HCT116 (cell line): Measurements from ENCODE around the gene AIFM2. TPM values are rescaled to one million over a fixed set of nuclear protein-coding genes. Genes with fewer than 3 reads are reported as not detected.
A peak's percentile ranks its signal among the peaks of the same experiment; 100 is the strongest.

Experiments used
- ATAC-seq: fragments of 200-7000 bp; cut with Tn5 transposase; 2 replicates; pipeline ENCODE4 v1.9.1; 2020; ENCODE audit warnings: mild to moderate bottlenecking, moderate library complexity
- BruUV-seq: library from RNA; stranded (reverse); fragments of 400-500 nt; replicated peaks from 2 replicates; lab custom pipeline; 2021; lab: Mats Ljungman, UMichigan
- CTCF ChIA-PET: fragments of 300-600 bp; sonication (Branson Sonifier 250); formaldehyde crosslinking; loops from one replicate; lab custom pipeline; 2021; ENCODE audit warnings: antibody characterized with exemption; lab: Charles Lee
- POLR2A ChIA-PET: fragments of 300-600, 350-600 bp; sonication (Branson Sonifier 250); formaldehyde crosslinking; loops from one replicate; lab custom pipeline; 2021; ENCODE audit warnings: antibody characterized with exemption; lab: Charles Lee
- RAD21 ChIA-PET, 2 experiments: fragments of 300-600 bp; sonication (Branson Sonifier 250); formaldehyde crosslinking; loops; one replicate each; lab custom pipeline; 2023; ENCODE audit warnings: low total read pairs in 2 of 2; ENCODE audit not compliant: uncharacterized antibody in 2 of 2, unreplicated experiment in 2 of 2, low non-redundant PET in 1 of 2; lab: Charles Lee
- DNase-seq: peaks from one replicate; pipeline ENCODE4 v3.0.0-alpha.2; 2010; ENCODE audit warnings: low read depth, low spot score
- H2AFZ ChIP-seq: fragments of 200-600 bp; shearing (Covaris generic), sonication (generic); 2 replicates; pipeline ENCODE4 v1.6.1; 2017; ENCODE audit warnings: low read depth, mixed run types, mixed read lengths, antibody characterized with exemption, low read length; ENCODE audit not compliant: poor library complexity, severe bottlenecking
- H3K27ac ChIP-seq: 2 replicates; pipeline ENCODE4 v1.5.1; 2012; ENCODE audit warnings: low read depth, low read length
- H3K27me3 ChIP-seq: fragments of 200-600 bp; sonication (generic); 2 replicates; pipeline ENCODE4 v1.6.1; 2016; ENCODE audit warnings: mixed run types, low read length, mixed read lengths; ENCODE audit not compliant: insufficient read depth
- H3K36me3 ChIP-seq, 2 experiments: fragments of 200-500 bp in 1 of 2; fragments of 200-600 bp in 1 of 2; sonication (Bioruptor generic) in 1 of 2; sonication (generic) in 1 of 2; 2 replicates each; pipeline versions ENCODE4 v1.5.1 to v1.6.1; 2014 to 2016; ENCODE audit warnings: low read length in 2 of 2, inconsistent platforms in 1 of 2, mixed read lengths in 1 of 2, mixed run types in 1 of 2; ENCODE audit not compliant: insufficient read depth in 2 of 2, control insufficient read depth in 1 of 2
- H3K4me1 ChIP-seq, 2 experiments: fragments of 200-600 bp in 1 of 2; sonication (generic) in 1 of 2; 2 replicates each; pipeline versions ENCODE4 v1.5.1 to v1.6.1; 2012 to 2017; ENCODE audit warnings: low read length in 2 of 2, inconsistent platforms in 1 of 2, mild to moderate bottlenecking in 1 of 2, mixed read lengths in 1 of 2, mixed run types in 1 of 2, moderate library complexity in 1 of 2; ENCODE audit not compliant: insufficient read depth in 2 of 2, control insufficient read depth in 1 of 2
- H3K4me2 ChIP-seq: fragments of 200-600 bp; sonication (generic); 2 replicates; pipeline ENCODE4 v1.6.1; 2017; ENCODE audit warnings: mixed run types, low read length, mixed read lengths
- H3K4me3 ChIP-seq, 2 experiments: fragments of 200-600 bp in 1 of 2; sonication (generic) in 1 of 2; replicated peaks in 1 of 2; 2 replicates each; pipeline ENCODE4 v1.5.1; 2011 to 2016; ENCODE audit warnings: low read length in 2 of 2, control low read depth in 1 of 2, low read depth in 1 of 2, mild to moderate bottlenecking in 1 of 2, mixed read lengths in 1 of 2, mixed run types in 1 of 2
- H3K79me2 ChIP-seq: fragments of 200-600 bp; sonication (generic); 2 replicates; pipeline ENCODE4 v1.6.1; 2017; ENCODE audit warnings: mild to moderate bottlenecking, mixed run types, low read length, moderate library complexity, mixed read lengths; ENCODE audit not compliant: insufficient read depth
- H3K9ac ChIP-seq: fragments of 200-600 bp; sonication (generic); 2 replicates; pipeline ENCODE4 v1.6.1; 2016; ENCODE audit warnings: low read length, mixed read lengths
- H3K9me2 ChIP-seq: fragments of 200-600 bp; sonication (generic), shearing (Covaris generic); 2 replicates; pipeline ENCODE4 v1.6.1; 2017; ENCODE audit warnings: mixed run types, mild to moderate bottlenecking, moderate library complexity; ENCODE audit not compliant: insufficient read depth
- H3K9me3 ChIP-seq, 2 experiments: fragments of 200-500 bp in 1 of 2; fragments of 200-600 bp in 1 of 2; sonication (Bioruptor generic) in 1 of 2; sonication (generic) in 1 of 2; 2 replicates each; pipeline ENCODE4 v1.6.1; 2014 to 2017; ENCODE audit warnings: low read length in 2 of 2, mixed read lengths in 2 of 2, inconsistent platforms in 1 of 2, low read depth in 1 of 2, mild to moderate bottlenecking in 1 of 2, mixed run types in 1 of 2, moderate library complexity in 1 of 2; ENCODE audit not compliant: control insufficient read depth in 1 of 2, insufficient read depth in 1 of 2
- H4K20me1 ChIP-seq: fragments of 200-600 bp; sonication (generic), shearing (Covaris generic); 2 replicates; pipeline ENCODE4 v1.6.1; 2017; ENCODE audit warnings: mixed run types, mild to moderate bottlenecking, moderate library complexity; ENCODE audit not compliant: insufficient read depth
- CEBPB ChIP-seq: IDR thresholded peaks from 2 replicates; pipeline ENCODE4 v1.6.1; 2012; ENCODE audit warnings: low read depth
- ELF1 ChIP-seq: IDR thresholded peaks from 2 replicates; pipeline ENCODE4 v1.6.1; 2012; ENCODE audit warnings: low read depth, borderline replicate concordance
- POLR2A ChIP-seq: IDR thresholded peaks from 2 replicates; pipeline ENCODE4 v1.7.0; 2011; ENCODE audit warnings: borderline replicate concordance; ENCODE audit not compliant: insufficient read depth, insufficient read length; ENCODE audit errors: extremely low read depth
- POLR2AphosphoS5 ChIP-seq: IDR thresholded peaks from 2 replicates; pipeline ENCODE4 v1.6.1; 2011; ENCODE audit warnings: mild to moderate bottlenecking, low read depth, low read length, moderate library complexity
- SRF ChIP-seq: IDR thresholded peaks from 2 replicates; pipeline ENCODE4 v1.6.1; 2012; ENCODE audit warnings: low read depth
- TCF7L2 ChIP-seq: IDR thresholded peaks from 2 replicates; pipeline ENCODE4 v1.7.0; 2011; ENCODE audit warnings: borderline replicate concordance, inconsistent platforms; ENCODE audit not compliant: insufficient read depth, insufficient read length; ENCODE audit errors: extremely low read depth
- intact Hi-C: fragments of 100-400 bp; cut with micrococcal nuclease; formaldehyde crosslinking; loops from 2 replicates; pipeline ENCODE4 v1.10.0; 2022
- total RNA-seq: library from RNA; stranded (reverse); gene quantifications from one replicate; pipeline ENCODE4 v1.2.1, GENCODE V29; 2021; ENCODE audit not compliant: unreplicated experiment
- TF ChIP-seq, protein P1 (sequence below): IDR thresholded peaks from 2 replicates; pipeline ENCODE4 v1.6.1; 2012; ENCODE audit warnings: low read depth
- TF ChIP-seq, protein P2 (sequence below), 3 experiments: fragments of 200-600 bp in 1 of 3; sonication (generic) in 1 of 3; IDR thresholded peaks in 2 of 3; conservative IDR thresholded peaks in 1 of 3; 2 replicates each; pipeline ENCODE4 v1.5.1; 2012 to 2017; ENCODE audit warnings: low read depth in 2 of 3, low read length in 2 of 3, antibody characterized with exemption in 1 of 3, borderline replicate concordance in 1 of 3, control low read depth in 1 of 3, mild to moderate bottlenecking in 1 of 3, mixed read lengths in 1 of 3, mixed run types in 1 of 3, moderate library complexity in 1 of 3; ENCODE audit not compliant: insufficient read depth in 1 of 3
- TF ChIP-seq, protein P3 (sequence below): IDR thresholded peaks from 2 replicates; pipeline ENCODE4 v1.6.1; 2012

AIFM2 gene
- total RNA-seq, 1 experiment from 2014 or later: 20.0 TPM

GRCh38 chr10:70145166-70145665, 12.6 kb upstream of the AIFM2 start:
- Histone ChIP-seq H2AFZ (no peak overlapping the region), H3K27me3 (no peaks in the 10 kb centered on the region), H3K9me3 (no peaks in the 10 kb centered on the region), H3K36me3 (peaks cover 1 to 2% of the 10 kb centered on the region in 2 experiments; a peak in 2 of 4 replicates), H3K27ac (peak overlapping the region; percentile 86), H3K4me3 (peak overlapping the region; percentile 74 to 81), H4K20me1 (no peaks in the 10 kb centered on the region), H3K9ac (peak overlapping the region; percentile 97), H3K9me2 (no peaks in the 10 kb centered on the region), H3K79me2 (peaks cover 25% of the 10 kb centered on the region; the same call in 1 of the 2 replicates), H3K4me2 (peak overlapping the region; percentile 95), H3K4me1 (peaks cover 8 to 26% of the 10 kb centered on the region in 2 experiments; a peak in 3 of 4 replicates)
- no peak for DNase-seq
- intact Hi-C loops: loop anchor here (5.0 kb wide), 1 partner anchor 242 kb away; no protein-coding TSS in a partner anchor
- RAD21 ChIA-PET: no interaction called here
- POLR2A ChIA-PET: interaction anchor here (1.8 kb wide), 1 partner anchor 25 kb away, joined by 18 read pairs; the partner anchor contains the start of gene SAR1A
- TF ChIP-seq CEBPB (no peak), ELF1 (no peak), POLR2AphosphoS5 (no peak), SRF (no peak), POLR2A (no peak), TCF7L2 (no peak)
- TF ChIP-seq, protein P1, sequence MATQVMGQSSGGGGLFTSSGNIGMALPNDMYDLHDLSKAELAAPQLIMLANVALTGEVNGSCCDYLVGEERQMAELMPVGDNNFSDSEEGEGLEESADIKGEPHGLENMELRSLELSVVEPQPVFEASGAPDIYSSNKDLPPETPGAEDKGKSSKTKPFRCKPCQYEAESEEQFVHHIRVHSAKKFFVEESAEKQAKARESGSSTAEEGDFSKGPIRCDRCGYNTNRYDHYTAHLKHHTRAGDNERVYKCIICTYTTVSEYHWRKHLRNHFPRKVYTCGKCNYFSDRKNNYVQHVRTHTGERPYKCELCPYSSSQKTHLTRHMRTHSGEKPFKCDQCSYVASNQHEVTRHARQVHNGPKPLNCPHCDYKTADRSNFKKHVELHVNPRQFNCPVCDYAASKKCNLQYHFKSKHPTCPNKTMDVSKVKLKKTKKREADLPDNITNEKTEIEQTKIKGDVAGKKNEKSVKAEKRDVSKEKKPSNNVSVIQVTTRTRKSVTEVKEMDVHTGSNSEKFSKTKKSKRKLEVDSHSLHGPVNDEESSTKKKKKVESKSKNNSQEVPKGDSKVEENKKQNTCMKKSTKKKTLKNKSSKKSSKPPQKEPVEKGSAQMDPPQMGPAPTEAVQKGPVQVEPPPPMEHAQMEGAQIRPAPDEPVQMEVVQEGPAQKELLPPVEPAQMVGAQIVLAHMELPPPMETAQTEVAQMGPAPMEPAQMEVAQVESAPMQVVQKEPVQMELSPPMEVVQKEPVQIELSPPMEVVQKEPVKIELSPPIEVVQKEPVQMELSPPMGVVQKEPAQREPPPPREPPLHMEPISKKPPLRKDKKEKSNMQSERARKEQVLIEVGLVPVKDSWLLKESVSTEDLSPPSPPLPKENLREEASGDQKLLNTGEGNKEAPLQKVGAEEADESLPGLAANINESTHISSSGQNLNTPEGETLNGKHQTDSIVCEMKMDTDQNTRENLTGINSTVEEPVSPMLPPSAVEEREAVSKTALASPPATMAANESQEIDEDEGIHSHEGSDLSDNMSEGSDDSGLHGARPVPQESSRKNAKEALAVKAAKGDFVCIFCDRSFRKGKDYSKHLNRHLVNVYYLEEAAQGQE: no peak
- TF ChIP-seq, protein P2, sequence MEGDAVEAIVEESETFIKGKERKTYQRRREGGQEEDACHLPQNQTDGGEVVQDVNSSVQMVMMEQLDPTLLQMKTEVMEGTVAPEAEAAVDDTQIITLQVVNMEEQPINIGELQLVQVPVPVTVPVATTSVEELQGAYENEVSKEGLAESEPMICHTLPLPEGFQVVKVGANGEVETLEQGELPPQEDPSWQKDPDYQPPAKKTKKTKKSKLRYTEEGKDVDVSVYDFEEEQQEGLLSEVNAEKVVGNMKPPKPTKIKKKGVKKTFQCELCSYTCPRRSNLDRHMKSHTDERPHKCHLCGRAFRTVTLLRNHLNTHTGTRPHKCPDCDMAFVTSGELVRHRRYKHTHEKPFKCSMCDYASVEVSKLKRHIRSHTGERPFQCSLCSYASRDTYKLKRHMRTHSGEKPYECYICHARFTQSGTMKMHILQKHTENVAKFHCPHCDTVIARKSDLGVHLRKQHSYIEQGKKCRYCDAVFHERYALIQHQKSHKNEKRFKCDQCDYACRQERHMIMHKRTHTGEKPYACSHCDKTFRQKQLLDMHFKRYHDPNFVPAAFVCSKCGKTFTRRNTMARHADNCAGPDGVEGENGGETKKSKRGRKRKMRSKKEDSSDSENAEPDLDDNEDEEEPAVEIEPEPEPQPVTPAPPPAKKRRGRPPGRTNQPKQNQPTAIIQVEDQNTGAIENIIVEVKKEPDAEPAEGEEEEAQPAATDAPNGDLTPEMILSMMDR (IDR thresholded peaks at IDR 0.05 in 2 of 3, conservative IDR thresholded peaks at IDR 0.05 in 1 of 3; ENCODE audit: borderline replicate concordance in 1 of 3, insufficient read depth in 1 of 3, low read depth in 2 of 3, low read length in 2 of 3): no peak
- TF ChIP-seq, protein P3, sequence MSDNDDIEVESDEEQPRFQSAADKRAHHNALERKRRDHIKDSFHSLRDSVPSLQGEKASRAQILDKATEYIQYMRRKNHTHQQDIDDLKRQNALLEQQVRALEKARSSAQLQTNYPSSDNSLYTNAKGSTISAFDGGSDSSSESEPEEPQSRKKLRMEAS: no peak
- ATAC-seq: peak; percentile 6; the same call in 1 of the 2 replicates
- BruUV-seq: no TSS peak
- CTCF ChIA-PET: interaction anchor here (0.9 to 3.7 kb wide), 8 partner anchors 9 to 242 kb away, joined by 3 to 33 read pairs (median 18); no protein-coding TSS in a partner anchor
